GM18526 (cell line): ENCODE results near the gene PDZK1IP1.
A peak's percentile ranks its signal among the peaks of the same experiment; 100 is the strongest.

Experiments
- POLR2A ChIP-seq: IDR thresholded peaks from 3 replicates; pipeline ENCODE4 v1.6.1; 2011; ENCODE audit not compliant: insufficient read length; ENCODE audit errors: extremely low read depth

PDZK1IP1 gene

GRCh38 chr1:47179988-47180563 is 9.8 kb downstream of the PDZK1IP1 start:
- no peak for TF ChIP-seq POLR2A

GRCh38 chr1:47179017-47179987 is 10.5 kb downstream of the PDZK1IP1 start:
- TF ChIP-seq POLR2A: peak; percentile 23

- TF ChIP-seq POLR2A: no peak
These were observed 11.2 kb downstream of the PDZK1IP1 start for GRCh38 chr1:47178654-47179016.

GRCh38 chr1:47178020-47178419 is 11.8 kb downstream of the PDZK1IP1 start:
- no peak for TF ChIP-seq POLR2A

- no peak for TF ChIP-seq POLR2A
These were observed 14.5 kb downstream of the PDZK1IP1 start for GRCh38 chr1:47175227-47175934.

GRCh38 chr1:47174656-47175020 is 15.2 kb downstream of the PDZK1IP1 start:
- no peak for TF ChIP-seq POLR2A

GRCh38 chr1:47172782-47173181 is 17.1 kb downstream of the PDZK1IP1 start:
- TF ChIP-seq POLR2A: no peak

- no peak for TF ChIP-seq POLR2A
These were observed 25.3 kb downstream of the PDZK1IP1 start for GRCh38 chr1:47164552-47164951.

- no peak for TF ChIP-seq POLR2A
These were observed 28.4 kb downstream of the PDZK1IP1 start for GRCh38 chr1:47161298-47162040.

- TF ChIP-seq POLR2A: no peak
These were observed 29.1 kb downstream of the PDZK1IP1 start for GRCh38 chr1:47160716-47161115.

GRCh38 chr1:47147047-47147785 is 42.6 kb downstream of the PDZK1IP1 start:
- TF ChIP-seq POLR2A: no peak

- no peak for TF ChIP-seq POLR2A
These were observed 51.8 kb downstream of the PDZK1IP1 start for GRCh38 chr1:47137925-47138615.

- TF ChIP-seq POLR2A: no peak
These were observed 52.6 kb downstream of the PDZK1IP1 start, which contains the start of gene CYP4A22 for GRCh38 chr1:47137198-47137597. Gene CYP4A22 (plus strand): TSS chr1:47137441. CDS start chr1:47137486, 45 bp downstream.
